ENCODE measurements around the gene NFATC2.

The NFATC2 gene

GRCh38 chr20:51553897-51554486, 11.5 kb upstream of the NFATC2 start:
- no peak for DNase-seq (ENCODE audit: low spot score)
- TF ChIP-seq CTCF (IDR thresholded peaks at IDR 0.05; ENCODE audit: borderline replicate concordance, control extremely low read depth, extremely low read depth, insufficient read depth, missing control alignments) = no peak
- in situ Hi-C loops (cut with MboI; ENCODE audit: low sequenced_read_pairs, unreplicated experiment) = no loop called here

- in situ Hi-C loops (cut with MboI; ENCODE audit: low sequenced_read_pairs, unreplicated experiment) = no loop called here
- DNase-seq (ENCODE audit: low spot score) = no peak
- TF ChIP-seq CTCF (IDR thresholded peaks at IDR 0.05; ENCODE audit: borderline replicate concordance, control extremely low read depth, extremely low read depth, insufficient read depth, missing control alignments) = no peak
Observed at GRCh38 chr20:51551186-51551585, 8.7 kb upstream of the NFATC2 start.

- in situ Hi-C loops (cut with MboI; ENCODE audit: low sequenced_read_pairs, unreplicated experiment) = no loop called here
- DNase-seq (ENCODE audit: low spot score) = no peak
- no peak for TF ChIP-seq CTCF (IDR thresholded peaks at IDR 0.05; ENCODE audit: borderline replicate concordance, control extremely low read depth, extremely low read depth, insufficient read depth, missing control alignments)
Observed at GRCh38 chr20:51549474-51549873, 7.0 kb upstream of the NFATC2 start.

- no peak for TF ChIP-seq CTCF (IDR thresholded peaks at IDR 0.05; ENCODE audit: borderline replicate concordance, control extremely low read depth, extremely low read depth, insufficient read depth, missing control alignments)
- in situ Hi-C loops (cut with MboI; ENCODE audit: low sequenced_read_pairs, unreplicated experiment) = no loop called here
- no peak for DNase-seq (ENCODE audit: low spot score)
Observed at GRCh38 chr20:51547951-51548350, 5.4 kb upstream of the NFATC2 start.

- in situ Hi-C loops (cut with MboI; ENCODE audit: low sequenced_read_pairs, unreplicated experiment) = no loop called here
- no peak for DNase-seq (ENCODE audit: low spot score)
- TF ChIP-seq CTCF (IDR thresholded peaks at IDR 0.05; ENCODE audit: borderline replicate concordance, control extremely low read depth, extremely low read depth, insufficient read depth, missing control alignments) = no peak
Observed at GRCh38 chr20:51545515-51545914, 3.0 kb upstream of the NFATC2 start.

- TF ChIP-seq CTCF (IDR thresholded peaks at IDR 0.05; ENCODE audit: borderline replicate concordance, control extremely low read depth, extremely low read depth, insufficient read depth, missing control alignments) = no peak
Observed at GRCh38 chr20:51543422-51543788, 886 bp upstream of the NFATC2 start.

More at GRCh38 chr20:51543422-51543788, 886 bp upstream of the NFATC2 start:
- in situ Hi-C loops (cut with MboI; ENCODE audit: low sequenced_read_pairs, unreplicated experiment) = no loop called here
- DNase-seq (ENCODE audit: low spot score) = no peak
